CD4-positive, alpha-beta T cell treated with Interleukin-10 for 1 hour (primary cell): Measurements from ENCODE around the gene TIMELESS.
"Not testable (repeated sequence)": the region's sequence is repeated elsewhere in the genome, so short reads cannot be mapped to it uniquely, and the experiment has no call there.

Source experiments
- DNase-seq: peaks from one replicate; pipeline ENCODE4 v3.0.0-alpha.2; 2020

TIMELESS gene

GRCh38 chr12:56448860-56449621 is at the start of gene TIMELESS:
Gene TIMELESS, minus strand, starts transcription at chr12:56449426. Its CDS starts 15,256 bp downstream, at chr12:56434170.
- peak; percentile 84 for DNase-seq

DNA sequence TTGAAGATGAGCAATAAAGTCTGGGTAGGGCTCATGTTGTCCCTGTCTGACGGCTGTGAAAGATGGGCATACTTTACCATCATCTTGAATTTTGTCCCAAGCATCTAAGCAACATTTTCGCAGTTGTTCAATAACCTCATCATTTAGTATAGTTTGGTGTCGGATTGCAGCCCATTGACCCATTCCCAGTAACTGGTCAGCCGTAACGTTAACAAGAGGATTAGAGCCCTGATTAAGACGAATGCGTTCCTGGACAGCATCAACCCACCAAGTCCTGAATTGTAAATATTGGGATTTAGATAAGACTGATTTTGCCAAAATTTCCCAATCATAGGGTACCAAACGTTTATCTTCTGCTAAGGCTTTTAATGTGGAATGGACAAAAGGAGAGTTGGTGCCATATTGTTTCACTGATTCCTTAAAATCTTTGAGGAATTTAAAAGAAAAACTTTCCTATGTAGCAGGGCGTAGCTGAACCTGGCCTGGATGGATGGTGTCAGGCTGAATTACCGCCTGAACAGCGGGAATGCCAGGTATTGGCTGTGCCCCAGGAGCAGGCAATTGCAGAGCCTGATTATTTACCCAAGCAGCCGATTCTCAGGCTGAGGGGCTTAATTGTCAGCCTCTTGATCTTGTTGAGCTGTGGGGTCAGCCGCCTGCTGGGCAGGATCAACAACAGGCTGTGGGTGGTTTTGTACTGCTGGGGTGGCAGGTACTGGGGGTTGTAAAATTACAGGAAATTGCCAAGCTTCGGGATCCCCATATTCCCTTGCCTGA is 49.1 kb upstream of the TIMELESS start:
- not testable (repeated sequence) for DNase-seq

GRCh38 chr12:56496704-56497103 is 47.5 kb upstream of the TIMELESS start:
- peak; percentile 66 for DNase-seq

GRCh38 chr12:56494481-56494880 is 45.3 kb upstream of the TIMELESS start:
- DNase-seq: not testable (repeated sequence)

GRCh38 chr12:56494106-56494415 is 44.8 kb upstream of the TIMELESS start:
- not testable (repeated sequence) for DNase-seq

DNA sequence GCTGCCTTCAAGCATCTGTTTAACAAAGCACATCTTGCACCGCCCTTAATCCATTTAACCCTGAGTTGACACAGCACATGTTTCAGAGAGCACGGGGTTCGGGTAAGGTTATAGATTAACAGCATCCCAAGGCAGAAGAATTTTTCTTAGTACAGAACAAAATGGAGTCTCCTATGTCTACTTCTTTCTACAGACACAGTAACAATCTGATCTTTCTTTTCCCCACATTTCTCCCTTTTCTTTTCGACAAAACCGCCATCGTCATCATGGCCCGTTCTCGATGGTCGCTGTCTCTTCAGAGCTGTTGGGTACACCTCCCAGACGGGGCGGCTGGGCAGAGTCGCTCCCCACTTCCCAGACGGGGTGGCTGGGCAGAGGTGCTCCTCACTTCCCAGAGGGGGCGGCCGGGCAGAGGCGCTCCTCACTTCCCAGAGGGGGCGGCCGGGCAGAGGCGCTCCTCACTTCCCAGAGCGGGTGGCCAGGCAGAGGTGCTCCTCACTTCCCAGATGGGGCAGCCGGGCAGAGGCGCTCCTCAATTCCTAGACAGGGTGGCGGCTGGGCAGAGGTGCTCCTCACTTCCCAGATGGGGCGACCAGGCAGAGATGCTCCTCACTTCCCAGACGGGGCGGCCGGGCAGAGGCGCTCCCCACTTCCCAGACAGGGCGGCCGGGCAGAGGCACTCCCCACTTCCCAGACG is 44.3 kb upstream of the TIMELESS start:
- DNase-seq: not testable (repeated sequence)

DNA sequence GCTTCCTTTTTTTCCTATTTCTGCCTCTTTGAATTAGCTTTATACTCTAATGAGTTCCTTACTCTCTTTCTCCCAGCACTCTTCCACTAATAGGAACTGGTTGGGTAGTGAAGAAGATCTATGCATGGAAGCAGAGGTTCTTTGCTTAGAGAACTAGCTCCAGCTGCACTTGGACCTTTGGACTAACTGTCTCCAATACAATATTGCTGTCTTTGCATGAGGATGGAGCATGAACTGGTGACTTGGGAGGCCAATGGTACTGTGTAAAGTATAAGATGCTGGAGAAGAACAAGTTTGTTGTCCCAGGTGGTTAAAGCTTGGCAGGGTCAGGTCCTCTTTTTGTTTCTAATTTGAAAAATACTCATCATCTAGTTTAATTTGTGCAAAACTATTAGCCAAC is 41.1 kb upstream of the TIMELESS start:
- DNase-seq: no peak

- DNase-seq: peak; percentile 86
Observed at GRCh38 chr12:56488041-56488955, 39.1 kb upstream of the TIMELESS start, which contains the start of gene GLS2. Gene GLS2, minus strand, starts transcription at chr12:56488161. Its CDS starts 43 bp downstream, at chr12:56488118.

- no peak for DNase-seq
Observed at GRCh38 chr12:56487448-56488040, 38.3 kb upstream of the TIMELESS start.

- no peak for DNase-seq
Observed at GRCh38 chr12:56486694-56487093, 37.5 kb upstream of the TIMELESS start.

GRCh38 chr12:56484566-56484965 is 35.3 kb upstream of the TIMELESS start:
- DNase-seq: no peak

- DNase-seq: no peak
Observed at GRCh38 chr12:56479625-56480024, 30.4 kb upstream of the TIMELESS start.

- no peak for DNase-seq
Observed at GRCh38 chr12:56477521-56478225, 28.4 kb upstream of the TIMELESS start.

DNA sequence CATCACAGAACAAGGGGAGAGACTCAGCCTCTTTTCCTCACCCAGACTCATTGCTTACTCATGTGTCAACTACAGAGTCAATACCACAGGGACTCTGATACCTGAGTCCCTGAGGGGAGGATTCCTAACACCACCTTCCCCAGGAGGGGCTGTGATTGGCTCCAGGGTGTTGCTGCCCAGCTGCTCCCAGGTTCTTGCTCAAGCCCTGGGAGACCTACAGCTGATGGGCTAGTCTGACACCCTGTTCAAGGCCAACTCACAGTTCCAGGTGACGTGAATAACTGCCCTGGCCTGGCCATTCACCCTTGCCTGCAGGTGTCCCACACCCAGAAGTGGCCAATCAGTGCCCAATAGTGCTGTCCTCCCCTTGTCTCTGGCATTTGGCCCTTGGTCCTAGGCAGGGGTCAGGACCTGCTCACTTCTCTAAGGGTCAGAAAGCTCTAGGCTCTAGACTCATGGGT is 27.8 kb upstream of the TIMELESS start:
- no peak for DNase-seq

GRCh38 chr12:56476143-56476542 is 26.9 kb upstream of the TIMELESS start:
- DNase-seq: no peak

DNA sequence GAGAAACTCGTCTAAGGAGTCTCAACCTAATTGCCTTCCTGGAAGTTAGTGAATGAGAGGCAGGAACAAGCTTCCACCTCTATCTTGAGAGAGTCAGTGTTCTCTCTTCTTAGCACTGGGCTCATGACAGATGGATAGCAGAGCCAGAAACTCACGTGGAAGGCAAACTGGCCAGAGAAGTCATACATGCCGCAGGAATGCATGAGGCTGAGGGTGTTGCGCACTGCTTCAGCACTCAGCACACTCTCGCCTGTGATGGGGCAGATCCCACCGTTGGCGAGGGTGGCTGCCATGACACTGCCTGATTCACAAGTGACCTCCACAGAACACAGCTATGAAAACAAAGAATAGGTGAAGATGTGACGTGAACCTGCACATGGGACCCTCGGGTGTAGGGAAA is 25.2 kb upstream of the TIMELESS start:
- DNase-seq: no peak

GRCh38 chr12:56469007-56469930 is 20.0 kb upstream of the TIMELESS start:
- DNase-seq: no peak

DNA sequence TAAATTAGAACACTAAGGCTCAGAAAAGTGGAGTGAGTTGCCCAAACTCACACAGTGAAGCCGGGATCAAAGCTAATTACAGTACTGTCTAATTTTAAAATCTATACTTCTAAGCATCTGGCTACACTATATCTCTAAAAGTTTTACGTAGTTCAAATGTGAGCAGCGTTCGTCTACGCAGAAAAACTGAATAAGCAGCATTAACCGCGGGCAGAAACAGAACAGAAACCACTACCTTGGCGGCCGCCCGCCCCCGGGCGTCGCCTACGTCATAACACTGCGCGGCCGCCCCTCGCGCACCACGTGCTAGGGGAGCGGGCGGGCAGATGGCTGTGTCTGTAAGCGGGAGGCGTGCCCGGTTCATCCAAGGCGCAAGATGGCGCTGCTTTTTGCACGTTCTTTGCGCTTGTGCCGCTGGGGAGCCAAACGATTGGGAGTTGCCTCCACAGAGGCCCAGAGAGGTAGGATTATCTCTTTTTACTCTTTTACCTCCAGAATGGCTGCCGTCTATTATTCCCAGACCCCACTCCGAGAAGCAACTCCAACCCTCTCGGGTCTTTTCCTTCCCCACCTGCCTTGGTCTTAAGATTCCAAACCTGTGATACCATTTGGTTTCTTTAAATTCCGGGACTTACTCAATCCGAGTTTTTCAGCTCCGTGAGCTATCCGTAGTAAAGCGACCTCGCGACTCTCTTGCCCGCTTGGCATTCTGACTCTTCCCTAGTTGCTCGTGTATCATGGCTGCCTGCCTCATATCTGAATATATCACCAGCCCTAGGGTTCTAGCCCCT is 19.2 kb upstream of the TIMELESS start, which contains the start of gene SPRYD4:
Gene SPRYD4, plus strand, starts transcription at position 363 of the 791 bp plus-strand sequence. Its CDS starts 14 bp downstream, at position 377.
- peak; percentile 95 for DNase-seq

- DNase-seq: no peak
Observed at GRCh38 chr12:56462565-56462964, 13.3 kb upstream of the TIMELESS start.
